ENCODE data around the gene ACAA1.
"Not testable (repeated sequence)": the region's sequence is repeated elsewhere in the genome, so short reads cannot be mapped to it uniquely, and the experiment has no call there.

Gene ACAA1

DNA sequence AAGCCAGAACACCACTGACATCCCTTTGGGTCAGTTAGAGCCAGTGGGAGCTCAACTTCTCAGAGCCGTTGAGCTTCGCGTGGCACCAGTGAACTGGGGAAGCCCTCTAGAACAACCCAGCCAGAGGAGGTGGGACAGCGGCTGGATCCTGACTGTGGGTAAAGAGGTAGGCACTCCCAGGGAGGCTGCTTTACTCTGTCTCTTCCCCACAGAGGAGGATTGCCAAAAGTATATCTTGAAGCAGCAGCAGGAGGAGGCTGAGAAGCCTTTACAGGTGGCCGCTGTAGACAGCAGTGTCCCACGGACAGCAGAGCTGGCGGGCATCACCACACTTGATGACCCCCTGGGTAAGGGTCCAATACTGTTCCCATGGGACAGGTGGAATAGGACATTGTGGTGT is 2.7 kb upstream of the ACAA1 start:
- peak overlapping the region; percentile 87 for H3K4me3 ChIP-seq (ENCODE audit: low read depth, low read length)
- TF ChIP-seq CTCF (IDR thresholded peaks at IDR 0.05; ENCODE audit: low read depth, low read length): no peak

DNA sequence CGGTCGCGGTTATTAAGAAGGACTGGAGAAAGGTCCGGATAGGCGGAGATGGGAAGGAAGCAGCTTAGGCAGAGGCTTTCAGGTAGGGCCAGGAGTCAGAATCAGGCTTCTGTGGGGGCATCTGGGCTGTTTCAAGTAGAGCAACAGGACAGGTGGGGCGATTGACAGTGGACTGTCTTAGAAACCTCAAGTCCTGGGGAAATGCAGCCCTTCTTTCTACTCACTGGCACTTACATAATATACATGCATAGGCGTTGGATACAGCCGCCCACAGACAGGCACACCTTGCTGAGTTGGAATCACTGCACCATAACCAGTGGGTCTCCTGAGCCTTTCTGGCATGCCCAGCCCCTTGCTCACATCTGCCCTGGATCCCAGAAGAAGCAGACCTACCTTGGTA is 2.3 kb upstream of the ACAA1 start:
- H3K4me3 ChIP-seq (ENCODE audit: low read depth, low read length): peak overlapping the region; percentile 87
- TF ChIP-seq CTCF (IDR thresholded peaks at IDR 0.05; ENCODE audit: low read depth, low read length): no peak

GRCh38 chr3:38138349-38139190 is 1.6 kb upstream of the ACAA1 start, which contains the start of gene MYD88:
Gene MYD88 (plus strand): TSS chr3:38138661. CDS start chr3:38138701, 40 bp downstream.
- H3K4me3 ChIP-seq (ENCODE audit: low read depth, low read length): peak within 1 kb of the TSS; percentile 87
- TF ChIP-seq CTCF (IDR thresholded peaks at IDR 0.05; ENCODE audit: low read depth, low read length): no peak

GRCh38 chr3:38137615-38138348 is 855 bp upstream of the ACAA1 start:
- peak overlapping the region; percentile 87 for H3K4me3 ChIP-seq (ENCODE audit: low read depth, low read length)
- no peak for TF ChIP-seq CTCF (IDR thresholded peaks at IDR 0.05; ENCODE audit: low read depth, low read length)

DNA sequence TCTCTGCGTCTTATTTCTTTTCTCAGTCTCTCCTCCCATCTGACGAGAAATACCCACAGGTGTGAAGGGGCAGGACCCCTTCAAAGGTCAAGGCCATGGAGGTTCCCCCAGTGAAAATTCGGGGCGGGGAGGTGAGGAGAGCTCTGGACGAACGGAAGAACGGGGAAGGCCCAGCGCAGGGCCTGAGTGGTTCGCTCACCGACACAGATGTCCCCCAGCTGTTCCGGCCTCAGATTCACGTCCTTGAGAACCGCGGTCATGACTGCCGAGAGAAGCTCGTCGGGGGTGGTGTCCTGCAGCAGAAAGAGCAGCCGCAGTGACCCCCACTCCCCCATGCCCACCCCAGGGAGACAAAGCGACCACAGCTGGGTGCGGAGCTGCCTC is 542 bp downstream of the ACAA1 start:
- TF ChIP-seq CTCF (IDR thresholded peaks at IDR 0.05; ENCODE audit: low read depth, low read length): no peak
- H3K4me3 ChIP-seq (ENCODE audit: low read depth, low read length): peak overlapping the region; percentile 87

DNA sequence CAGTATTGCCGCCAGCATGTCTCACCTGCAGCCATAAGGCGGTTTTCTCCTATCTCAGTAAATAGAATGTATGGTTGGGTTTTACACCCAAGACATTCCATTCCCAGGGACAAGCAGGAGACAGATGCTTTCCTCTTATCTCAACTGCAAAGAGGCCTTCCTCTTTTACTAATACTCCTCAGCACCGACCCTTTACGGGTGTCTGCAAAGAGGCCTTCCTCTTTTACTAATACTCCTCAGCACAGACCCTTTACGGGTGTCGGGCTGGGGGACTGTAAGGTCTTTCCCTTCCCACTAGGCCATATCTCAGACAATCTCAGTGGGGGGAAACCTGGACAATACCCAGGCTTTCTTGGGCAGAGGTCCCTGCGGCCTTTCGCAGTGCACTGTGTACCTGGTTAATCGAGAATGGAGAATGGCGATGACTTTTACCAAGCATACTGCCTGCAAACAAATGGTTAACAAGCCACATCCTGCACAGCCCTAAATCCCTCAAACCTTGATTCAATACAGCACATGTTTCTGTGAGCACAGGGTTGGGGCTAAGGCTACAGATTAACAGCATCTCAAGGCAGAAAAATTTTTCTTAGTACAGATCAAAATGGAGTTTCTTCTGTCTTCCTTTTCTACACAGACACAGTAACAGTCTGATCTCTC is 1.2 kb downstream of the ACAA1 start:
- peak overlapping the region; percentile 87 for H3K4me3 ChIP-seq (ENCODE audit: low read depth, low read length)

- not testable (repeated sequence) for H3K4me3 ChIP-seq (ENCODE audit: low read depth, low read length)
Measured at GRCh38 chr3:38134517-38135143, 2.3 kb downstream of the ACAA1 start.

Data from WI38 (cell line).